Stimulated activated CD8-positive, alpha-beta memory T cell treated with anti-CD3 and anti-CD28 coated beads, Interleukin-7, amount 100 ng/mL, for 24 hours (primary cell): ENCODE measurements around the gene TRAM2.

Experiments used
- DNase-seq: peaks from one replicate; pipeline ENCODE4 v3.0.0-alpha.2; 2020; ENCODE audit warnings: low read depth

Gene TRAM2

DNA sequence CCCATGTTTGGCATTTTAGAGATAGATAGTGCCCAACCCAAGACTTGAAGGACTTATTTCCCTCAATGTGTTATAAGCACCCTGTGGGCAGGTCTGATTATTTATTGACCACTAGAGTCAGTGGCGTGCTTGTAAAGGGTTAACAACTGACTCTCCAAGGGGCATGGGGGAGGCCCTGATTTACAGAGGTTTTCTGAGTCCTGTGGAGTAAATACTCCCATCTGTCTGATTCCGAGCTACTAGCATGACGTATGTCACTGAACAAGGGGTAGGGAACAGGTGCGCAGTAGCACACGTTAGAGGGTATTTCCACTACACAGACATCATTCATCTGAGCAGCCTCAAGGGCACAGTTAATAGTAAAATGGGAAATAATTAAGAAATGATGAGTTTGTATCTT is 17.4 kb upstream of the TRAM2 start:
- DNase-seq = no peak

DNA sequence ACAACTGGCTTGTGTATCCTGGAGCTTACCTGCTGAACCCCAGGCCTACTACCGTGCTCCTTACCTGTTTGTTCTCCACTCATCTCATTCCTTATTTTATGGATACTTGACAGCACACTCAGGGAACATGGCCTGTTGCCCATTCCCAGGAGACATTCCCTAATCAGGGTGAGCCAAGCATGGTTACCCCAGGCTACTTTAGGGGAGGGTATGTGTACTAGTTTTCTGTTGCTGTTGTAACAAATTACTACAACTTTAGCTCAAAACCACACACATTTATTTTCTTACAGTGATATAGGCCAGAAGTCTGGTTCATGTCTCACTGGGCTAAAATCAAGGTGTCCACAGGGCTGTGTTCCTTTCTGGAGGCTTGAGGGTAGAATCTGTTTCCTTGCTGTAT is 15.0 kb upstream of the TRAM2 start:
- no peak for DNase-seq

DNA sequence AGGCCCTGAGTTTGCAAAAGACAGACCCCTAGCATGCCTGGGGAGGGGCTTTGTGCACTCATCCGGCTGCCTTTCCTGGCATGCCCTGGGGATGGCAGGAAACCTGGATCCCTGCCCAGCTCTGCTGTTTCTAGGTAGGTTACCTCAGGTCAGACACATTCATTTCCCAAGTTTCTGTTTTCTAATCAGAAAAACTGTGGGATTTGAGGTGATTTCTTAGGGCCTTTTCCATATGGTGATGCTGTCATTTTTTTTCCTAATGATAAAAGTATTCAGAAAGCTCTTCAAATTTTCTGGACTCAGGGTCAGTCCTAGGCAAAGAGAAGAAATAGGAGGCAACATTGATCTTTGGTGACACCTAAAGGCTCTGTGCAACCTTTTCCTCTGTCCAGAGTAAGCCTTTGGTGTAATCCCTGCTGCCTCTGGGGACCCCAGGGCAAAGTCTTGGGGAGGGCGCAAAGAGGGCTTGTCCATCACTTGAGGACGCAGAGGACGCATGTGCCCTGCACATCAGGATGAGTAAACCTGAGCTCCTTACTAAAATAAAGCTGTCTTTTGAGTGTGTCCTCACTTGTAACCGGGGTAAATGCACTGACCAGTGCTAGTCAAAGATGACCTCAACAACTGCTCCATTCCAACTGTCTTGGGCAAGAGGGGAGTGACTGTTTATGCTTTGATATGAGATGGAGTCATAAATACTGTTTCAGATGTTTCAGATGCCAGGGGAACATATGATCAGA is 13.5 kb upstream of the TRAM2 start:
- no peak for DNase-seq

DNA sequence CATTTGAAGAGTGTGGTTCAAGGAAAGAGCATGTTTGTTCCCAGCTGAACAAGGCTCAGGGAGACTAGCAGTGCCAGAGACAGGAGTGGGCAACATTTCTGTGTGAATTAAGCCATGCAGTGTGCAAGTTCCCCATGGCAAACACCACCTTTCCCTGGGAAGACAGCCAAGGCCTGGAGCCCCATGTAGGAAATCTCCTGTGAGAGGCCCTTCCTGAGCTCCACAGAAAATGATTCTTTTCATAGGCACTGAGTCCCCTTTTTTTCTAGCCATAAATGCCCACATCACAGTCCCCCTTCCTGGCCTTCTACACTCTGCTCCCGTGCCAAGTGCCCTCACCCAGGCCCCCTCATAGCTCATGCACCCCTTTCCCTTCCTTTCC is 11.8 kb upstream of the TRAM2 start:
- no peak for DNase-seq

DNA sequence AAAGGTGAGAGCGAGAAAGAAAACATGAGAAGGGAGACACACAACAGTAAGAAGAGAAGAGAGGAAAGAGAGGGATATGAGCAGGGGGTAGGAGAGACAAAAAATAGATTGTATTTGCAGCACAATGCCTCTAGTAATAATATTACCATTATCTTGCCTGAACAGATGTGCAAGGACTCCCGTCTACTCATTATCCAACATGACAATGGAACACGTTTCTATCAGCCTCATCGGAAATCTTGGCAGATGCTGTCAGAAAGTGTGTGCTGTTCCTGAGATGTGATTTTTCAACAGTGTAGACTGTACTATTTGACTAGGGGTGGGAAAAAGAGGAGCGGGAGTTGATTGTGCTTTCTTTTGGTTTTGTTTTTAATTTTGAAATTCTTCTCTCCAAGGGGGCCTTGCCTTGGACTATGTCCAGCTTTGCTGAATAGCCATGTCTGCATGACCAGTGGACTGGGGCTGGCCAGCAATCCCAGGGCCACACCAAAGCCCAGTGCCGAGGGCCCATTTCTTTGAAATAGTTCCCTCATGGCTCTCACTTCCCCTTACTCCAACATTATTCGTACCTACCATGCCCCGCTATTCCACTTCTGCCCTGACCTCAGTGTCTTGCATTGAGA is 11.3 kb upstream of the TRAM2 start:
- no peak for DNase-seq

DNA sequence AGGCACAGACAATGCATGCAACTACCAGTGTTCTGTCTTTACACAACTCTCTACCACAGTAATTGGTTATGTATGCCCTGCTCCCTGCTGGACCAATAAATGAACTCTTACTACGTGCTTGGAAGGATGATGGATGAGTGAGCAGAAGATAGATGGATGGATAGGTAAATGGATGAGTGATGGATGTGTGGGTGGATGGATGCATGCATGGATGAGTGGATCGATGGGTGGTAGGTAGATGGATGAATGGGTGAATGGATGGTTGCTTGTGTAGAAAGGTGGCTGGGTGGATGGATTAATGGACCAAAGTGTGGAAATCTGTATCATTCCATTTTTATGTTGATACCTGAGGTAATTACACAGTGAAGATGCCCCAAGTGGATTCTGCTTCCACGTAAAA is 10.1 kb upstream of the TRAM2 start:
- no peak for DNase-seq

DNA sequence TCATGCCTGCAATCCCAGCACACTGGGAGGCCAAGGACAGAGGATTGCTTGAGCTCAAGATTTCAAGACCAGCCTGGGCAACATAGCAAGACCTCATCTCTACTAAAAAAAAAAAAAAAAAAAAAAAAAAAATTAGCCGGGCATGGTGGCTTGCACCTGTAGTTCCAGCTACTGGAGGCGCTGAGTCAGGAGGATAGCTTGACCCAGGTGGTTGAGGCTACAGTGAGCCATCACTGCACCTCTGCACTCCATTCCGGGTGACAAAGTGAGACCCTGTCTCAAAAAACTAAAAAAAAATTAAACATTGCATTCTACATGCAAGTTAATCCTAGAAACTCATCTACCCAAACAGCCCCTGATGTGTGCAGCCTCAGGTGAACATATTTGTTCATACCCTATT is 7.3 kb upstream of the TRAM2 start:
- no peak for DNase-seq

DNA sequence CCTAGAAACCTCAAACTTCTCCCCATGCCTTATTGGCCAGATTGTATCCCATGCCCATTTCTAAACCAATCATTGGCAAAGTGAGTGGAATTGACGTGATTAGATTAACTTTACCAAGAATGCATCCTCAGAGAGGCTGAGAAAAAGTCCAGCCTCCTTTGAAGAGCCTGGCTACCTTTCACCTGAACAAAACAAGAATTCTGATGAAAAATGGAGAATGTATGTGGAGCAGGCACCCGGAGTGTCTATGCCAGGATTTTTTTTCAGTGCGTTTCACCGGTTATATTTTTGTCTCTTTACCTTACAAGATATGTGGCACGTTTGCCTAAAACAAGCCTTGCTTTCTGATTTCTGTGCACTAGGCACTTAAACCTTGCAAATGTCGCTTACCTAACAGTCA is 6.1 kb upstream of the TRAM2 start:
- no peak for DNase-seq

DNA sequence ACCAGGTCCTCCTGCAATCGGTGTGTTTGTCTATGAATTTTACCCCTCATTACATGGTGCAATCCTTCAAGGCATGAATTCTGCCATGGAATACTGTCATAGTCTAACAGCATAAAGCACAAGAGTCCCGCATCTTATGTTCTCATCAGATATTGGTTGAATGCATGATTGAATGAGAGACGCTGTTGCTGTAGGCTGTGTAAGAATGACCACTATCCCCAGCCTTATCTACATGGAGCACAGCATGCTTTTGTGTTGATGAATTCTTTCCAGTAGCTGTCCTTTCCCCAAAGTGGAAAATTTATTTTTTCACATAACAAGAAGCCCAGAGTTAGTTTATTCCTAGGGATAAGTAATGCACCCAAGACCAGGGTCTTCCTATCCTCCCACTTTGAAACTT is 5.6 kb upstream of the TRAM2 start:
- DNase-seq = no peak

DNA sequence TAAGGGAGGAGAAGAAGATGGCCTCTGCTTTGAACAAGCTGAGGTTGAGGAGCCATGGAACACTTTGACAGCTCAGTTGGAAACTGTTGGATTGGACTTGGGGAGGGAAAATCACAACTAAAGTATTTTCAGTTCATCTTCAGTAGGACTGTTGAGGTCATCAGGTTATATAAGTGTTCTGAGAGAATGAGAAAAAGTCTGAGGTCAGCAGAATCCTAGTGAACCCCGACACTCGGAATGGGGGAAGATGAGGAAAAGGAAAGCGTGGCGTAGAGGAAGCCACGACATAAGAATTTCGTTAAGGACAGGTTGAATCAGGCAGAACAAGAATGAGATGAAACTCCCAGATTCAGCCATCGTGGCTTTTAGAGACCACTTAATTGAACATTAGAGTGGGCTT is 4.0 kb upstream of the TRAM2 start:
- DNase-seq = no peak

DNA sequence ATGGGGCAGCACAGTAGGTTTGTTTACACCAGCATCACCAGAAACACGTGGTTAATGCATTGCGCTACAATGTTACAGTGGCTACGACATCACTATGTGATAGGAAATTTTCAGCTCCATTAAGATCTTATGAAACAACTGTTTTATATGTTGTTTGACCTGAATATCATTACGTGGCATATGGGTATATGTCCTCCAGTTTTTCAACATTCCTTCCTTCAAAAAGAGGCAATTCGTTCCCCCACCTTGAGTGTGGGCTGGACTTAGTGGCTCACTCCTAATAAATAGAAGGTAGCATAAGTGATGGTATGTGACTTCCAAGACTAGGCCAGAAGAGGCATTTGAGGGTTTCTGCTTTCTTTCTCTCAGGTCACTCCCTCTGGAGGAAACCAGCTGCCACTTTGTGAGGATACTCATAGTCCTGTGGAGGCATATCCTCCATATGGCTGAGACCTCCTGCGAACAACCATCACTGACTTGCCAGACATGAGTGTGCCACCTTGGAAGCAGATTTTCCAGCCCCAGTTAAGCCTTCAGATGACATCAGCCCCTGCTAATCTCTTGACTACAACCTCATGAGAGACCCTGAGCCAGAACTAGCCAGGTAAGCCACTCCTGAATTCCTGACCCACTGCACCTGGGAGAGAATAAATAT is 2.3 kb upstream of the TRAM2 start:
- no peak for DNase-seq

DNA sequence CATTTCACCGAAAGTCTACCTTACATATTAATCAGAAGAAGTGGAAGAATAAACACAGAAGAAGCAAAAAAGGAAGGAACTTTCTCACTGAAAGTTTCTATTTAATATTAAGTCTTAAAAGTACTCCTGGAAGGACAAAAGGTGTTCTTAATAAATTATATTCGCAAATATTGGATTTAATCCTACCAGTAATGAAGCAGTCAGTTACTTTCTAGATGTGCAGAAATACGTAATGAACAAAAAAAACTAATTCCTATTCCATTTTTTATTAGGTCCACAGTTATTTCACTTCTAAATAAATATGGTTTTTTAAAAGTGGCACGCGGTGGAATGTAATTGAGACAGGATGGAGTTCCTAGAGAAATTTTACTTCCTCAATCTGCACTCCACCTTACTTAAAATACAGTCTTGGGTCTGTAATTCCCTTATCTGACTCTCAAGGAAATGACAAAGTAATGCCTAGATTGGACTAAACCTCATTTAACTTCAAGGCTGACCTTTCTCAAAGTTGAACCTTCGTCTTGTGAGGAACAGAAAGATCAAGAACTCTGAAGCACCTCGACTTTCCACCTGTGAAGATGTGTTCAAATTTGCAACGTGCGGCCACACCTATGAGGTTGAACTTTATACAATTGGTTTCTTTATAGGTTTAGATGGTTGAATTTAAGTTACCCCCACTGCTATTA is 1.1 kb upstream of the TRAM2 start:
- no peak for DNase-seq

DNA sequence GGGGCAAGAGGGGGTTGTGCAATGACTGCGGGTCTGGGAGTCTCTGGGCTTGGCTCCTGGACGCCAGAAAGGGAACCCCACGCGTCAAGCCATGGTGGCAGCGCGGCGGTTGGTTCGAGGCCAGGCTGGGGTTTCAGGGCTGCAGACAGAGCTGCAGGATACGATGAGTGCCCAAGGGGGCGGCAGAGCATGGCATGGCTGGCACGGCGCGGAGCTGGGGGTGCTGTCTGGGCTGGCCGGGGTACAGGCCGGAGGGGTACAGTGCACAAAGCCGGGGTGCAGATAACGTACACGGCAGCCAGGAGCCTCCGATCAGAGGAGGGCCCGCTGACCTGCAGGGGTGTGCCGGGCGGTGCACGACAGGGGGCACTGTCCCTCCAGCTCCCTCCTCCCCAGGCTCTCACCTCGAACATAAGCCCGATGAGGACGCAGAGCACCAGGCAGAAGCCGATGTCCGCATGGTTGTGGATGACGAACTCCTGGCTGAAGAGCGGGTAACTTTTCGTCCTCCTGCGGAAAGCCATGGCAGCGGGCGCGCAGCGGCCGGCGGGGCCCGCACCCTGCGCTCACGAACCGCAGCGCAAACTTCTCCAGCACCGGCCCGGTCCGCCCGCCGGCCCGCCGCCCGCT is 353 bp downstream of the TRAM2 start:
- DNase-seq = no peak

DNA sequence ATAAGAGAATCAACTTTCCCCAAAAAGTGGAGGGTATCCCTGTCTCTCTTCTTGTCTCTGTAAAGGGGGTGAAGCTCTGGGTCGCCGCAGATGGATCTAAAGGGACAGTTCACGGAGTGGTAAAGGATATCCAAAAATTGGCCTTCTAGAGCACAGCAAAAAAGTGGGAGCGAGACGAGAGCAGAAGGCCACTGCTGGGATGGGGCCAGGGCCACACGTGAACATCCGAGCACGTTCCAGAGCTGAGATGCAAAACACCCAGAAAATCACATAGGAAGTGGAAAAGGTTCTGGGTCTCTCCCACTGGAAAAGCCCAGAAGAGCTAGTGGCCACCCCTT is 837 bp downstream of the TRAM2 start:
- no peak for DNase-seq

DNA sequence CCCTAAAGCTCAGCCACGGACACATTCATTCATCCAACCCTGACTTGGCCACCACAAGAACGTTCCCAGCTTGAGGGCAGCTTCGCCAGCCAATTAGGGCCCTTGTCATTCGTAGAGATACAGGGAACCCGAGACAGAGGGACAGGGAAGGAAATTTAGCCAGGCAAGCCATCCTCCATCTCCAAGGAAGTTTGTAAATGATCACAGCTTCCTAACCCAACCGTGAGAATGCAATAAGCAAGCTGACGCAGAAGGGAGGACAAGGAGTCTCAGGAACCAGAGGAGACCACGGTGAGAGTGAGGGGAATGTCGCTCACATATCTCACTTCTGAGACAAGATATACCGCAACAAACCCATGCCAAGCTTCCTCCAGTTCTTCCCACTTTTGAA is 1.4 kb downstream of the TRAM2 start:
- DNase-seq = no peak

DNA sequence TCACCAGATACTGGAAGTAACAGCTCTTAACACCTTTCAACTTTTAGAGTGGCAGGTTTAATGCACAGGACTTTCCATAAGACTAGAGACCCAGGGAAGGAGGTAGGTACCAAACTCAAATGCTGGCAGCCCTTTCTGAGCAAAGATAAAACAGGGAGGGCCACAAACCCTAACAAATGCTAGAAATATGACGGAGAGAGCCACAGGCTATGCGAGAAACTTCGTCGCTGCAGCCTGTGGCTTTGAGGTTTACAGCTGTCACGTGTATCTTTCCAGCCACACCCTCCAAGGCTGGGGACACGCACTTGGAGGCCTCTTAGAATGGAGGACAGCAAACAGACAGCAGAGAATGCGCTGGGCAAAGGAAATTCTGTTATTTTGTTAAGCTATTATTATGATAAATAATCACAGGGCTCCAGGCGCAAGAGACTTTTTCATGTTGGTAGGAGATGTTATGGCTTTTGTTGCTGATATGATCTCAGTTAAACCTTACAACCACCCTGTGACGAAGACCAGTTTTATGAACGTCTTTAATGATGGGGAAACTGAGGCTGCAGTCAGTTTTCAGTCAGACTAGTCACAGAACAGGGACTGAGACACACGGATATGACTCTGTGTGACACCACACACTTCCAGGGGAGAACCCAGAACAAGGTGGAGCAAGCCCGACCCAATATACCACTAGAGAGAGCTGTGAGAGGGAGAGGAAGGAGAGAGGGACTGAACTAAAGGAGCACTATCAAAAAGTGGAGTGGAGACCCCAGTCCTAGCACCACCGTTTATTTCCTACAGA is 2.0 kb downstream of the TRAM2 start:
- DNase-seq = peak; percentile 28

DNA sequence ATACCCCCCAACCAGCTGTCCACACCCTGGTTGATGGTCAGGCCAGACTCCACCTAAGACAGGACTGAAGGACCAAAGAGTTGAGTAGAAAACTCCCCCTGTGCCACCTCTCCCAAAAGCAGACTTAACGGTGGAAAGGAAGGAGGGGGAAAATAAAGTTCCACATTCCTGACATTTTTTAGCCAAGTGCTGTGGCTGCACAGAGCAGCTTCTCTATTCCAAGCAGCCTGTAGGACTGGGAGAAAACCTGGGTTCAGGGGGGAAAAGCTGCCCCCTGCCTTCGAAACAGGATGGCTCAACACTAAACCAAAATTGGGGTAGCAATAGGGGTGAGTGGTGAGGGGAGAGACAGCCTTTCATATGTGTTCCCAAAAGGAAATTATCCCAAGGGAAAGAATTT is 3.6 kb downstream of the TRAM2 start:
- DNase-seq = no peak

DNA sequence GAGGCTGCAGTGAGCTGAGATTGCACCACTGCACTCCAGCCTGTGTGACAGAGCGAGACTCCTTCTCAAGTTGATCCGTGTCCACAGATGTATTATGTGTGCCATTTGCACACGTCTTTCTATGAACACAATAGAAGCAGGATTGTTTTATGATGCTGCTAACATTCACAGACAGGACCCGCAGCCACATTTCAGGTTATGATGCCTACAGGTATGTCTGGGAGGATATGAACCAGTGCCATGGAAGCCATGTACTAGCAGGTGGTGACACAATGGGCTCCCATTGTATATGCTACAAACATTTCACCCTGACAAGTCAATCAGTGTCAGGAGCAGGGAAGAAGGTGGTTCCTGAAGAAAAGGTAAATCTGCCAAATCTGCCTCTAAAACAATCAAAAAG is 4.3 kb downstream of the TRAM2 start:
- DNase-seq = no peak

DNA sequence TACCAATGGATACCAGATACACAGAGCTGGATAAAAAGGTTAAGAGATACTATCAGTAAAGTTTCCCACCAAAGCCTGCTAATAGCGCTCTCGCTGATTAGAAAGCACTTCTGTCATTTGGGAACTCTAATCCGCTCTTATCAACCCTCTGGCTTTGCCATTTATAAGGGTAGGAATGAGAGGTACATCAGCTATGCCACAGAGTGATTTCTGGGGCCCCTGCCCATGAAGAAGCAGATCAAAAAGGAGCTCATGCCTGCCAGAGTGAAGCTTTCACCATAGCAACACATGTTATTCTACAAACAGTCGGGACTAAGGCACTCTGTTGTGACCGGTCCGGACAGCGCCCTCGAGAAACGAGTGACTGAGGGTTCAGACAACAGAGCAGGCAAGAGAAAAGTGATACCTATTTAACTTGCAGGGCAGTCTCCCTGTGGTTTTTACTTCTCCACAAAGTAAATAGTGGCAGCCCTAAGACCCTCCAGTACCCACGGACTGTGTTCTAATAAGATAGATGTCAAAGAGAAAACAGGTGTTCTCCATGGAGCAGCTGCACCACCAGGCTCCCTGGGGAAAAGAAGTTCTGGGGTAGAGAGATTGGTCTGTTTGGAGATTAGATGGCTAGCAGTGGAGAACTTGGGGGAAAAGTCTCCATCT is 5.6 kb downstream of the TRAM2 start:
- DNase-seq = no peak

DNA sequence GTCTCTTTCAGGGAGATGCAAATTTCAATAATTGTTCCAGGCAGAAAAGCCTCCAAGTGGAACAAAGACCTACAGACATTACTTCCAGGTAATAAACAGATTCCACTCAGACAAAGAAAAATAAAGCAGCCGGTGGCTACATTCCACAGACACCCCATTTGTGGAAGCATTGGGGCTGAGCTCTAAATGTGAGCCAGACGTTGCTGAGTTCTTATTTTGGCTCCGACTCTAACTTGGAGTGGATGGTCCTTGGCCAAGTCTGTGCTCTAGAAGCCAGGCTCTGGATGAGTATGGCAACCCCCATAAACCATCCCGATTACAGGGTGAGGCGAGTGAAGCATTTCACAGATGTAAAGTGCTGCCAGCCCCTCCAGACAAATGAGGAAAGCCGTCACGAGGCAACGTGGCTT is 6.6 kb downstream of the TRAM2 start:
- DNase-seq = no peak

DNA sequence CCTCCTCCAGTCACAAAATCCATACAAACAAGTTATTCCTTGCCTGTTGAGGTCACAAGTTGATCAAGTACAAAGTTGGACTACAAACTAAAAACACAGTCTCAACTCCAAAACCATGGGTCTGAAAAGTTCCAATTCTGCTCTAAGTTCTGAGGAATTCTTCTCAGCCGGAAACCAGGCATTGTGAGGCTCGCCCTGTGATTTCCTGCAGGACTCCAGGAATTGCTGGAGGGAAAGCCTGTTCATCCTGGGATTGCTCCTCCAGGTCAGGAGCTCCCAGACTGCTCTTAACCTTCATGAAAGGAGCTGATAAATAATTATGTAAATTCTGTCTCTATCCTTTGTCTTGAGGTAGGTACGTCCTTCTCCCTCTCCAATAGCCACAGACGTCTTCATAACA is 8.5 kb downstream of the TRAM2 start:
- no peak for DNase-seq
